GM12873 (cell line): ENCODE results near the gene SLC16A11.

ENCODE experiments used
- CTCF ChIP-seq: IDR thresholded peaks from 2 replicates; pipeline ENCODE4 v1.5.1; 2012; ENCODE audit warnings: low read depth, mild to moderate bottlenecking, moderate library complexity, low read length, control low read depth; ENCODE audit not compliant: insufficient read depth; ENCODE audit errors: missing control alignments

The SLC16A11 gene

GRCh38 chr17:7025245-7025644 is 18.6 kb downstream of the SLC16A11 start:
- TF ChIP-seq CTCF: no peak

- no peak for TF ChIP-seq CTCF
These were observed 19.5 kb downstream of the SLC16A11 start for GRCh38 chr17:7024402-7024785.

- no peak for TF ChIP-seq CTCF
These were observed 20.1 kb downstream of the SLC16A11 start for GRCh38 chr17:7023576-7024401.

- TF ChIP-seq CTCF: no peak
These were observed 20.9 kb downstream of the SLC16A11 start, which contains the start of gene BCL6B for GRCh38 chr17:7022781-7023571. BCL6B (plus strand) TSS chr17:7023050; CDS start chr17:7023672, 622 bp downstream.

GRCh38 chr17:7021993-7022778 is 21.7 kb downstream of the SLC16A11 start:
- TF ChIP-seq CTCF: peak; percentile 93

- TF ChIP-seq CTCF: no peak
These were observed 22.8 kb downstream of the SLC16A11 start for GRCh38 chr17:7020894-7021664.
